ENCODE data around the gene SLC7A5. TPM values are rescaled to one million over a fixed set of nuclear protein-coding genes. Genes with fewer than 3 reads are reported as not detected.
"Not testable (repeated sequence)": the region's sequence is repeated elsewhere in the genome, so short reads cannot be mapped to it uniquely, and the experiment has no call there.

The SLC7A5 gene
- total RNA-seq, result 10 to 100 TPM; 50.4 to 53.9 TPM
- 107 to 193 reads per million in 2 donors for total RNA-seq

GRCh38 chr16:87869061-87869878 is at the start of gene SLC7A5:
Gene SLC7A5, minus strand, starts transcription at chr16:87869507. Its CDS starts 85 bp downstream, at chr16:87869422.
- ATAC-seq (peak; percentile 74), DNase-seq (peak; percentile 80 to 90 (median 88))
- H3K9me3 ChIP-seq (ENCODE audit: control insufficient read depth, low read length, poor library complexity, severe bottlenecking); H3K36me3 Mint-ChIP-seq (ENCODE audit: low read depth); H3K27me3 Mint-ChIP-seq: not testable (repeated sequence)
- peak within 1 kb of the TSS; percentile 97 for H3K27ac Mint-ChIP-seq
- peaks cover 36% of the 10 kb centered on the region for H3K4me1 Mint-ChIP-seq
- H3K4me3 Mint-ChIP-seq, result peak within 1 kb of the TSS; percentile 99

GRCh38 chr16:87918338-87918737 is 49.0 kb upstream of the SLC7A5 start:
- no peaks in the 10 kb centered on the region for H3K9me3 ChIP-seq (ENCODE audit: control insufficient read depth, low read length, poor library complexity, severe bottlenecking)
- H3K27me3 Mint-ChIP-seq, result peaks cover 10% of the 10 kb centered on the region
- no peak overlapping the region for H3K4me3 Mint-ChIP-seq
- H3K36me3 Mint-ChIP-seq (ENCODE audit: low read depth), result no peaks in the 10 kb centered on the region
- DNase-seq (no peak), ATAC-seq (no peak)
- no peak overlapping the region for H3K27ac Mint-ChIP-seq
- H3K4me1 Mint-ChIP-seq, result peaks cover 3% of the 10 kb centered on the region

- DNase-seq (no peak), ATAC-seq (no peak)
- H3K4me1 Mint-ChIP-seq, result peaks cover 3% of the 10 kb centered on the region
- no peaks in the 10 kb centered on the region for H3K36me3 Mint-ChIP-seq (ENCODE audit: low read depth)
- H3K27me3 Mint-ChIP-seq, result peaks cover 14% of the 10 kb centered on the region
- no peak overlapping the region for H3K4me3 Mint-ChIP-seq
- no peaks in the 10 kb centered on the region for H3K9me3 ChIP-seq (ENCODE audit: control insufficient read depth, low read length, poor library complexity, severe bottlenecking)
- H3K27ac Mint-ChIP-seq, result no peak overlapping the region
These were observed 48.2 kb upstream of the SLC7A5 start for GRCh38 chr16:87917503-87917902.

- H3K36me3 Mint-ChIP-seq (ENCODE audit: low read depth), result no peaks in the 10 kb centered on the region
- H3K27me3 Mint-ChIP-seq, result peaks cover 17% of the 10 kb centered on the region
- H3K9me3 ChIP-seq (ENCODE audit: control insufficient read depth, low read length, poor library complexity, severe bottlenecking), result no peaks in the 10 kb centered on the region
- no peak overlapping the region for H3K4me3 Mint-ChIP-seq
- H3K27ac Mint-ChIP-seq, result no peak overlapping the region
- H3K4me1 Mint-ChIP-seq, result peaks cover 3% of the 10 kb centered on the region
- ATAC-seq (no peak), DNase-seq (no peak)
These were observed 45.5 kb upstream of the SLC7A5 start for GRCh38 chr16:87914812-87915211.

- H3K4me3 Mint-ChIP-seq; H3K9me3 ChIP-seq (ENCODE audit: control insufficient read depth, low read length, poor library complexity, severe bottlenecking); DNase-seq; H3K36me3 Mint-ChIP-seq (ENCODE audit: low read depth); H3K4me1 Mint-ChIP-seq; ATAC-seq; H3K27ac Mint-ChIP-seq: not testable (repeated sequence)
- H3K27me3 Mint-ChIP-seq, result peaks cover 22% of the 10 kb centered on the region
These were observed 44.9 kb upstream of the SLC7A5 start for GRCh38 chr16:87914021-87914725.

GRCh38 chr16:87912691-87913090 is 43.4 kb upstream of the SLC7A5 start:
- H3K4me1 Mint-ChIP-seq; ATAC-seq; H3K36me3 Mint-ChIP-seq (ENCODE audit: low read depth); H3K27ac Mint-ChIP-seq; H3K9me3 ChIP-seq (ENCODE audit: control insufficient read depth, low read length, poor library complexity, severe bottlenecking); DNase-seq; H3K4me3 Mint-ChIP-seq: not testable (repeated sequence)
- H3K27me3 Mint-ChIP-seq, result peaks cover 13% of the 10 kb centered on the region

GRCh38 chr16:87911106-87911763 is 41.9 kb upstream of the SLC7A5 start:
- H3K27me3 Mint-ChIP-seq, result peaks cover 13% of the 10 kb centered on the region
- H3K4me3 Mint-ChIP-seq; H3K27ac Mint-ChIP-seq; H3K36me3 Mint-ChIP-seq (ENCODE audit: low read depth); H3K4me1 Mint-ChIP-seq; ATAC-seq; DNase-seq; H3K9me3 ChIP-seq (ENCODE audit: control insufficient read depth, low read length, poor library complexity, severe bottlenecking): not testable (repeated sequence)

GRCh38 chr16:87909203-87909935 is 40.1 kb upstream of the SLC7A5 start:
- DNase-seq (peak; percentile 54 to 79 (median 61)), ATAC-seq (peak; percentile 91)
- not testable (repeated sequence) for H3K9me3 ChIP-seq (ENCODE audit: control insufficient read depth, low read length, poor library complexity, severe bottlenecking); H3K36me3 Mint-ChIP-seq (ENCODE audit: low read depth); H3K4me1 Mint-ChIP-seq; H3K4me3 Mint-ChIP-seq; H3K27ac Mint-ChIP-seq
- H3K27me3 Mint-ChIP-seq, result peaks cover 13% of the 10 kb centered on the region

- H3K4me1 Mint-ChIP-seq; H3K36me3 Mint-ChIP-seq (ENCODE audit: low read depth); DNase-seq; H3K4me3 Mint-ChIP-seq; H3K9me3 ChIP-seq (ENCODE audit: control insufficient read depth, low read length, poor library complexity, severe bottlenecking); ATAC-seq; H3K27ac Mint-ChIP-seq: not testable (repeated sequence)
- H3K27me3 Mint-ChIP-seq, result peaks cover 13% of the 10 kb centered on the region
These were observed 38.8 kb upstream of the SLC7A5 start for GRCh38 chr16:87908101-87908500.

GRCh38 chr16:87905521-87905920 is 36.2 kb upstream of the SLC7A5 start:
- not testable (repeated sequence) for H3K4me3 Mint-ChIP-seq; ATAC-seq; H3K36me3 Mint-ChIP-seq (ENCODE audit: low read depth); H3K9me3 ChIP-seq (ENCODE audit: control insufficient read depth, low read length, poor library complexity, severe bottlenecking); H3K4me1 Mint-ChIP-seq; H3K27me3 Mint-ChIP-seq; DNase-seq; H3K27ac Mint-ChIP-seq

- not testable (repeated sequence) for H3K27me3 Mint-ChIP-seq; H3K4me1 Mint-ChIP-seq; H3K9me3 ChIP-seq (ENCODE audit: control insufficient read depth, low read length, poor library complexity, severe bottlenecking); H3K36me3 Mint-ChIP-seq (ENCODE audit: low read depth); H3K4me3 Mint-ChIP-seq; ATAC-seq; H3K27ac Mint-ChIP-seq; DNase-seq
These were observed 35.7 kb upstream of the SLC7A5 start for GRCh38 chr16:87904963-87905362.

GRCh38 chr16:87900489-87900888 is 31.2 kb upstream of the SLC7A5 start:
- not testable (repeated sequence) for DNase-seq; H3K4me3 Mint-ChIP-seq; H3K27ac Mint-ChIP-seq; H3K9me3 ChIP-seq (ENCODE audit: control insufficient read depth, low read length, poor library complexity, severe bottlenecking); H3K36me3 Mint-ChIP-seq (ENCODE audit: low read depth); ATAC-seq; H3K27me3 Mint-ChIP-seq
- peaks cover 21% of the 10 kb centered on the region for H3K4me1 Mint-ChIP-seq
